ENCODE data around the gene MTAP.

GRCh38 chr9:21983561-21983935, 181.1 kb downstream of the MTAP start:
- TF ChIP-seq, protein P1, sequence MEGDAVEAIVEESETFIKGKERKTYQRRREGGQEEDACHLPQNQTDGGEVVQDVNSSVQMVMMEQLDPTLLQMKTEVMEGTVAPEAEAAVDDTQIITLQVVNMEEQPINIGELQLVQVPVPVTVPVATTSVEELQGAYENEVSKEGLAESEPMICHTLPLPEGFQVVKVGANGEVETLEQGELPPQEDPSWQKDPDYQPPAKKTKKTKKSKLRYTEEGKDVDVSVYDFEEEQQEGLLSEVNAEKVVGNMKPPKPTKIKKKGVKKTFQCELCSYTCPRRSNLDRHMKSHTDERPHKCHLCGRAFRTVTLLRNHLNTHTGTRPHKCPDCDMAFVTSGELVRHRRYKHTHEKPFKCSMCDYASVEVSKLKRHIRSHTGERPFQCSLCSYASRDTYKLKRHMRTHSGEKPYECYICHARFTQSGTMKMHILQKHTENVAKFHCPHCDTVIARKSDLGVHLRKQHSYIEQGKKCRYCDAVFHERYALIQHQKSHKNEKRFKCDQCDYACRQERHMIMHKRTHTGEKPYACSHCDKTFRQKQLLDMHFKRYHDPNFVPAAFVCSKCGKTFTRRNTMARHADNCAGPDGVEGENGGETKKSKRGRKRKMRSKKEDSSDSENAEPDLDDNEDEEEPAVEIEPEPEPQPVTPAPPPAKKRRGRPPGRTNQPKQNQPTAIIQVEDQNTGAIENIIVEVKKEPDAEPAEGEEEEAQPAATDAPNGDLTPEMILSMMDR (IDR thresholded peaks at IDR 0.05; ENCODE audit: insufficient read depth, low read length): no peak
- no peak for TF ChIP-seq GABPA (IDR thresholded peaks at IDR 0.05; ENCODE audit: low read depth)
- no peak for TF ChIP-seq POLR2AphosphoS5 (IDR thresholded peaks at IDR 0.05; ENCODE audit: low read depth)
- peak; percentile 56 for TF ChIP-seq SPI1 (IDR thresholded peaks at IDR 0.05; ENCODE audit: borderline replicate concordance, low read depth)

All from HL-60 (cell line).